ENCODE data around the gene MRPS10.
"Not testable (repeated sequence)": the region's sequence is repeated elsewhere in the genome, so short reads cannot be mapped to it uniquely, and the experiment has no call there.

Gene MRPS10

GRCh38 chr6:42171813-42172581, 45.7 kb downstream of the MRPS10 start:
- DNase-seq: no peak

GRCh38 chr6:42169780-42170179, 47.9 kb downstream of the MRPS10 start:
- not testable (repeated sequence) for DNase-seq

DNA sequence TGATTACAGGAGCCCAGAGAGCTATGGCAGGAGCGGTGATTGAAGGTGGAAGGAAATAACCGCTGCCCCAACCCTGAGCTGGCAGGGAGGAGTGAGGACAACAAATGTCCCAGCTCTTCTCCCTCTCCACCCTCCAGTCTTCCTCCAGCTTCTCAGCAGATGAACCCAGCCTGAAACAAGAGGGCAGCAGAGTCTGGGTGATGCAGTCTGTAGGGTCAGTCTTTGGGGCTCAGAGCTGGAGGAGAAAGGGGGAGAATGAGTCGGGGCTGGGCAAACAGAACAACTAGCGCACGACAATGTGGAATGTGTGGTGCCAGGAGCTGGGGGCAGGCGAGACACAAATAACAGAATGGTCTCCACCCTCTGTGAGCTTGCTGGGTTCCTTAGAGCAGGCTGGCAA, 49.0 kb downstream of the MRPS10 start:
- no peak for DNase-seq

DNA sequence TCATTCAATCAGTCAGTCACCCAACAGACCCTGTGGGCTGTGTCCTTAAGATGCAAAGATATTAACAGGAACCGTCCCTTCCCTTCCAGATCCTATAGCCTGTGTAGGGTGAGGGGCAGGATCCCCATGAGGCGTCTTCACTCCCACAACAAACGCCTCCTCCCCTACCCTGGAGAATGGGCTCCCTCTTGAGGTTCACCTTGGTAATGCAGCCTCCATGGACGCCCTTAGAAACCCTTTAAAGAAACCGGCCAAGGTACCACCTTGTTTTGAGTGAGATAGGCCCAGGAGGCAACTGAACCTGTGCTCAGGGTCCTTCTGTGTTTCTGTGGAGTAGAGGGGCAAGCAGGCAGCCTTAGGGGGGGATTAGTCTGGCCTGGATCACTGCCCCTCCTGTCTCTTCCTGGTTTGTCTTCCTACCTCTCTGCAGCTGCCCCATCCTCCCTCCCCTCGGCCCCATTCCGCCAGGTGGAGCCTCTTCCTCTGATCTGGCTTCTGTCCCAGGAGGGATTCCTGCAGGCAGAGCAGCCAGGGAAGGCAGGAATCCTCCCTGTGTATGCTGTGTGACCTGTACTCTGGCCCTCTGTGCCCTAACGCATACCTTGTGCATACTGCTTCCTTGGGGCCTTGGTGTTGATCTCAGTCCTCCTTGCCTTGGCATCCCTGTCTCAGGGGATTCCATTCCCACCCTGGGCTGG, 51.1 kb downstream of the MRPS10 start:
- no peak for DNase-seq

DNA sequence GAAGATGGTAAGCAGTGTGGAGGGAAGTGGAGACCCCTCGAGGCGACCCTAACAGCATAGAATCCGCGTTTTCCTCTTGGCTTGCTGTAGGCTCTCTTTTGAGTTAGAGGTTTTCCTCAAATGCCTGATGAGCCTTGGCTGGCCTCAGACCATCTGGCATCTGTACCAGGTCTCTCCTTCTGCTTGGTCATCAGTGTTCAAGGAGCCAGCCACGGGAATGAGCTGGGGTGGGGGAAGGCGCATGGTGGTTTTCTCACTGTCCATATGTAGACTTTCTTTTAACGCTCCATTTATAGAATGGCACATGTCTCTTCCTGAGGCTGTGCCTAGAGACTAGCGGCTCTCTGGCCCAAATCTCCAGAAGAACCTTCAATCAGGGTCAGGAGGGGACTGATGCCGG, 52.6 kb downstream of the MRPS10 start:
- no peak for DNase-seq

DNA sequence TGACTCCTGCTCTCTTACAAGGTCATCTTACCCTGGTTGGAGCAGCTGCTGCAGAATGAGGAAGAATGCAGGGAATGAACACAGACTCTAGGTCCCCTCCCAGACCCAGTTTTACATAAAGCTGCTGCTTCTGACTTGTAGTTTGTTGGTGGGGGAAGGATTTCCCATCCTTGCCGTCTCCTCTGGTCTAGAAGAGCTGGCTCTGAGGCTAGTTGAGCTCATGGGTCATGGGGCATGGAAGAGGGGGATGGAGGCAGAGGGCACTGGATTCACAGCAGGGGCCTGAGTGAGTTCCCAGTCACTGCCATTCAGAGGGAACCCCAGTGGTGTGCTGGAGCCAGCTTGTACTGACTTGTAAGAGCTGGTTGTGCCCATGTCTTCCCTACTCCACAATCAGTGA, 53.7 kb downstream of the MRPS10 start:
- DNase-seq: no peak

DNA sequence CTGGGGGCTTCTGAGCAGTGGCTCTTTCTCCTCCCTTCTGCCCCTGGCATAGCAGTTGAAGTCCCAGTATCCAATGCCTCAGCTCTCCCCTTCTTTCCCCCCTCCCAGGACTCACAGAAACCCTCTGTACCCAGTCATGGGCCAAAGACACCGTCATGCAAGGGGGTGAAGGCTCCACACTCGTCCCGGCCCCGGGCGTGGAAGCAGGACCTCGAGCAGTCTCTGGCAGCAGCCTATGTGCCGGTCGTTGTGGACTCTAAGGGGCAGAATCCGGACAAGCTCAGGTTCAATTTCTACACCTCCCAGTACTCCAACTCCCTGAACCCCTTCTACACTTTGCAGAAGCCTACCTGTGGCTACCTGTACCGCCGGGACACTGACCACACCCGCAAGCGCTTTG, 54.8 kb downstream of the MRPS10 start:
- no peak for DNase-seq

DNA sequence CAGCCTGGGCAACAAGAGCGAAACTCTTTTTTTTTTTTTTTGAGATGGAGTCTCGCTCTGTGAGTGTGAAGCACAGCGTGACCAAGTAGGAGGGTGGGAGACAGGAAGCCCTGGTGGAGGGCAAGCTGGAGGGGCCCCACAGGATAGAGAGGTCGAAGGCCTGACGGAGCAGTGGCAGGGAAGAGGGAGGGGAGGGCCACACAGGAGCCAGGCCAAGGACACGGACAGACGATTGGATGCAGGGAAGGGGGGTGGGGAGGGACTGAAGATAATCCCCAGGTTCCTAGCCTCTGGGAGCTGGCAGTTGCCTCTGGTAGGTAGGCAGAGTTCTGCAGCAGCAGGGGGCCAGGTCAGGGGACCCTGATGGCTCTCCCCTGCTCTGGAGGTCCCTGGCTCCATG, 55.3 kb downstream of the MRPS10 start:
- DNase-seq: no peak

- DNase-seq: no peak
Observed at GRCh38 chr6:42159431-42160024, 58.1 kb downstream of the MRPS10 start.

GRCh38 chr6:42158631-42159030, 59.0 kb downstream of the MRPS10 start:
- DNase-seq: no peak

DNA sequence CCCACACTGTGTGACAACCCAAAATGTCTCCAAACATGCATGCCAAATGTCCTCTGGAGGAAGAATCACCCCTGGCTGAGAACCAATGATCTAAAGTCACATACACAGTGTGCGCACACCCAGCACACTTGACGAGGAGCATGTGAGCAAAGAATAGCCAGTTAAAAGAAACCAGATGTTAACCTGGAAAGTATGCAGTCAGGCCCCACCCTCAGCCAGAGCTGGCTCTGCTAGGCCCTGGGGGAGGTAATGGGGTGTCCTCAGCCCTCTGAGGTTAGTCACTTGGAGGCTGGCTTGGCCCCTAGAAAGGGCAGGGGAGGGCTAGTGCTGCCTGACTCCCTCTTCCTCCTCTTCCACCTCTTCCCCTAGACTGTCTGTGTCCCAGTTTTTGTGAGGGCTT, 59.6 kb downstream of the MRPS10 start:
- no peak for DNase-seq
